Pancreas (tissue), 10 donors: ENCODE results near the gene KCNMA1. TPM values are rescaled to one million over a fixed set of nuclear protein-coding genes. Genes with fewer than 3 reads are reported as not detected.

Experiments used
- ATAC-seq, 4 donors: fragments of 200-7000 bp; cut with Tn5 transposase; one replicate each; pipeline versions ENCODE4 v1.8.0 to v1.9.1; 2020; ENCODE audit warnings: mild to moderate bottlenecking in 4 of 4, moderate library complexity in 4 of 4
- DNase-seq, 6 donors: peaks; one replicate each; pipeline ENCODE4 v3.0.0-alpha.2; 2020
- FAIRE-seq: peaks from 2 replicates; lab custom pipeline; 2012; peaks lifted over from hg19 to GRCh38; lab: Jason Lieb, UNC
- H3K27ac ChIP-seq, 4 donors: fragments of 200-600 bp; sonication (generic); 1 replicate in 3 of 4; 2 replicates in 1 of 4; pipeline versions ENCODE4 v1.5.0 to v1.8.0; 2020
- H3K27me3 ChIP-seq, 4 donors: fragments of 200-600 bp; one replicate each; pipeline ENCODE4 v1.8.0; 2021
- H3K36me3 ChIP-seq, 3 donors: fragments of 200-600 bp; sonication (generic) in 1 of 3; one replicate each; pipeline versions ENCODE4 v1.5.0 to v1.8.0; 2020 to 2021
- H3K4me1 ChIP-seq, 3 donors: fragments of 200-600 bp; one replicate each; pipeline ENCODE4 v1.8.0; 2021
- H3K4me3 ChIP-seq, 4 donors: fragments of 200-600 bp; sonication (generic) in 2 of 4; one replicate each; pipeline versions ENCODE4 v1.5.0 to v1.8.0; 2020 to 2021
- H3K9me3 ChIP-seq, 4 donors: fragments of 200-600 bp; one replicate each; pipeline ENCODE4 v1.8.0; 2021
- CTCF ChIP-seq, 4 donors: fragments of 200-600 bp; sonication (generic) in 3 of 4; IDR thresholded peaks; one replicate each; pipeline versions ENCODE4 v1.5.0 to v1.8.0; 2021; ENCODE audit warnings: antibody characterized with exemption in 4 of 4
- WGBS, 2 donors: extraction: QIAGEN DNeasy Blood & Tissue Kit; methylation state at CpG; one replicate each; pipeline ENCODE4 v1.1.7; 2013; 5-methylcytosine and 5-hydroxymethylcytosine counted together
- intact Hi-C, 3 donors: fragments of 100-400 bp; cut with DNase I; formaldehyde crosslinking; loops; one replicate each; pipeline versions ENCODE4 v1.11.1 to v1.14.2; 2022
- polyA plus RNA-seq, 2 donors: library from polyadenylated mRNA; stranded (reverse); fragments of 200-250 nt; gene quantifications; one replicate each; pipeline ENCODE4 v1.2.3, GENCODE V29; 2013
- total RNA-seq, 6 donors: library from RNA; stranded (reverse); fragmentation: NEBNext Ultra II Directional in 4 of 6; extraction: Animal tissue kit (Norgen Biotek cat#: 25700) in 4 of 6; gene quantifications; one replicate each; pipeline versions ENCODE4 v1.2.1 to v1.2.4, GENCODE V29; 2021 to 2023
- donor health status: healthy with polysubstance abuse.
- donor health status: DM: no; HTN: no; CAD: no; lungs with moderate emphysema.
- donor health status: DM: no; HTN: no; CAD: no.
- donor health status: control.
- donor health status: control.
- donor health status: Bipolar disorder and iron deficiency.
- donor health status: DM: yes; HTN: yes; CAD: no.
- donor health status: DM: no; HTN: no; CAD: no.
- donor health status: DM: no; HTN: no; CAD: no.
- donor health status: DM: yes; HTN: yes; CAD: no.

Gene KCNMA1
- total and polyA plus RNA-seq, 8 donors, result 3.5 to 19.4 (median 9.3) TPM

DNA sequence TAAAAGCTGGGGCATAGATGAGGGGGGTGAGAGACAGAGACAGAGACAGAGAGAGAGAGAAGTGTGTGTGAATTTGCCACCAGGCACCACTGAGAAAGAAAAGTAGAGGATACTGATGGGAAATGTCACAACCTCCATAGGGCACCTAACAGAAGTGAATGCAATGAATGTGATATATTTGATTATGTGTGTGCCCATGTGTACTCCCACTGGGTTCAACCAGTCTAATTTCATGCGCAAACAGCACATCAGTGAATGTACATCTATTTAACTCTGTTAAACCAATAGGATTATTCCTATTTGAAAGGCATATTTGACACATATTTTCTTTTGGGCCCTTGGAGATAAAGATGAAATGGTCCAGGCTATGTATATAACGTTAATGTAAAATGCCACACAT is 241.3 kb downstream of the KCNMA1 start:
- Histone ChIP-seq H3K9me3 (no peaks in the 10 kb centered on the region), H3K36me3 (no peaks in the 10 kb centered on the region), H3K27me3 (no peaks in the 10 kb centered on the region), H3K27ac (no peak overlapping the region), H3K4me3 (no peak overlapping the region), H3K4me1 (peaks cover 13 to 18% (median 14%) of the 10 kb centered on the region in 3 donors)
- no peak for FAIRE-seq
- ATAC-seq, result no peak
- no peak for TF ChIP-seq CTCF (IDR thresholded peaks at IDR 0.05)
- 95 to 96% methylated on average over 2 of the region's 2 CpGs for WGBS, 2 donors
- intact Hi-C loops, result loop anchor here in 1 of 3 donors (10.0 kb wide), 1 partner anchor 221 kb away; no protein-coding TSS in a partner anchor
- DNase-seq, result no peak

GRCh38 chr10:77393821-77394501 is 243.6 kb downstream of the KCNMA1 start:
- FAIRE-seq (no peak), ATAC-seq (no peak), DNase-seq (no peak)
- no peaks in the 10 kb centered on the region for H3K36me3 ChIP-seq
- H3K4me1 ChIP-seq, result peaks cover 10 to 21% (median 19%) of the 10 kb centered on the region in 3 donors
- no peak overlapping the region for H3K4me3 ChIP-seq
- 89 to 93% methylated on average over 9 of the region's 9 CpGs for WGBS, 2 donors
- TF ChIP-seq CTCF (IDR thresholded peaks at IDR 0.05), result no peak
- H3K27me3 ChIP-seq, result no peaks in the 10 kb centered on the region
- no peak overlapping the region for H3K27ac ChIP-seq
- intact Hi-C loops, result loop anchor here in 1 of 3 donors (5.0 to 10.0 kb wide), 2 partner anchors 219 to 243 kb away; partner anchors contain the start of gene KCNMA1
- no peaks in the 10 kb centered on the region for H3K9me3 ChIP-seq

GRCh38 chr10:77393411-77393810 is 244.2 kb downstream of the KCNMA1 start:
- intact Hi-C loops, result loop anchor here in 1 of 3 donors (5.0 to 10.0 kb wide), 2 partner anchors 219 to 244 kb away; partner anchors contain the start of gene KCNMA1
- Histone ChIP-seq H3K27ac (no peak overlapping the region), H3K9me3 (no peaks in the 10 kb centered on the region), H3K4me1 (peaks cover 7 to 22% (median 19%) of the 10 kb centered on the region in 3 donors), H3K27me3 (no peaks in the 10 kb centered on the region), H3K4me3 (no peak overlapping the region), H3K36me3 (no peaks in the 10 kb centered on the region)
- no peak for FAIRE-seq
- ATAC-seq, result no peak
- WGBS, 2 donors, result 93 to 94% methylated on average over 3 of the region's 3 CpGs
- no peak for DNase-seq
- TF ChIP-seq CTCF (IDR thresholded peaks at IDR 0.05), result no peak

DNA sequence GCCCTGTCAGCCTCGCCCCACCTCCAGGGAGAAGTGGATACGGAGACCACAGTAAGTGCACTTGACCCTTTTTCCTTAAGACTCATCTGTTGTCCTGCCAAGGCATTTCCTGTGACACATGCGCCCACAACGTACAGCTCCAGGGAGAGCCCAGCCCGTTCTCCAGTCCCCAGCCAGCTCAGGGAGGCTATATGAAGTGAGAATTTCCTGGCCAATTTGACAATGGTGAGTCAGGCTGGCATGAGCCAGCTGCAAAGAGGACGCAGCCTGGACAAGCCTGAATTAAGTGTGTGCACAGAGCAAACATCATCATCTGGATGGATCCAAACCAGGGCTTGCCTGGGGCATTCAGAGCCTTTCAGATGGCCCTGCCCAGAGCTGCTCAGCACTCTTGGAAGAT is 244.8 kb downstream of the KCNMA1 start:
- Histone ChIP-seq H3K4me1 (peaks cover 12 to 23% (median 23%) of the 10 kb centered on the region in 3 donors), H3K9me3 (no peaks in the 10 kb centered on the region), H3K4me3 (no peak overlapping the region), H3K36me3 (no peaks in the 10 kb centered on the region), H3K27ac (no peak overlapping the region), H3K27me3 (no peaks in the 10 kb centered on the region)
- ATAC-seq, result peak in 2 of 4 donors; percentile 36 to 38
- intact Hi-C loops, result loop anchor here in 1 of 3 donors (5.0 to 10.0 kb wide), 2 partner anchors 218 to 244 kb away; partner anchors contain the start of gene KCNMA1
- DNase-seq, result no peak
- TF ChIP-seq CTCF (IDR thresholded peaks at IDR 0.05), result no peak
- 75 to 81% methylated on average over 6 of the region's 6 CpGs for WGBS, 2 donors
- no peak for FAIRE-seq
